PC-9 (cell line): Measurements from ENCODE around the gene FARSA. TPM values are rescaled to one million over a fixed set of nuclear protein-coding genes. Genes with fewer than 3 reads are reported as not detected.

ENCODE experiments used
- BruUV-seq: library from RNA; stranded (reverse); fragments of 400-500 nt; replicated peaks from 2 replicates; lab custom pipeline; 2021; lab: Mats Ljungman, UMichigan
- CTCF ChIA-PET: fragments of 300-600 bp; sonication (Branson Sonifier 250); formaldehyde crosslinking; loops from one replicate; lab custom pipeline; 2022; ENCODE audit warnings: antibody characterized with exemption; lab: Charles Lee
- POLR2A ChIA-PET: fragments of 300-600 bp; sonication (Branson Sonifier 250); formaldehyde crosslinking; loops from one replicate; lab custom pipeline; 2022; ENCODE audit warnings: antibody characterized with exemption; ENCODE audit not compliant: unreplicated experiment; lab: Charles Lee
- DNase-seq, 2 experiments: peaks; one replicate each; pipeline versions ENCODE4 v3.0.0 to v3.0.0-alpha.2; 2015 to 2022; ENCODE audit warnings: mixed read lengths in 1 of 2
- H2AFZ ChIP-seq: fragments of 200-600 bp; sonication (generic); 2 replicates; pipeline ENCODE4 v1.8.1; 2017; ENCODE audit warnings: antibody characterized with exemption
- H3F3A ChIP-seq: fragments of 200-600 bp; sonication (generic); 2 replicates; pipeline ENCODE4 v1.8.1; 2017; ENCODE audit warnings: antibody characterized with exemption, mild to moderate bottlenecking, low read depth; ENCODE audit not compliant: insufficient read depth
- H3K27ac ChIP-seq: fragments of 200-600 bp; sonication (generic); 2 replicates; pipeline ENCODE4 v1.6.1; 2016; ENCODE audit warnings: mixed run types
- H3K27me3 ChIP-seq: fragments of 200-600 bp; sonication (generic); 2 replicates; pipeline ENCODE4 v1.6.1; 2016; ENCODE audit warnings: low read depth, mixed run types; ENCODE audit not compliant: insufficient read depth
- H3K36me3 ChIP-seq: fragments of 200-600 bp; sonication (generic); 2 replicates; pipeline ENCODE4 v1.6.1; 2016; ENCODE audit warnings: low read depth, mixed run types
- H3K4me1 ChIP-seq: fragments of 200-600 bp; sonication (generic); replicated peaks from 2 replicates; pipeline ENCODE4 v1.6.1; 2016; ENCODE audit warnings: mixed run types; ENCODE audit not compliant: insufficient read depth
- H3K4me2 ChIP-seq: fragments of 200-600 bp; sonication (generic); 2 replicates; pipeline ENCODE4 v1.6.1; 2017; ENCODE audit warnings: mixed run types
- H3K4me3 ChIP-seq: fragments of 200-600 bp; sonication (generic); 2 replicates; pipeline ENCODE4 v1.6.1; 2016; ENCODE audit warnings: mixed run types
- H3K79me2 ChIP-seq: fragments of 200-600 bp; sonication (generic); 2 replicates; pipeline ENCODE4 v1.6.1; 2017; ENCODE audit warnings: low read depth, mixed run types
- H3K9me2 ChIP-seq: fragments of 200-600 bp; sonication (generic); 2 replicates; pipeline ENCODE4 v1.8.1; 2017; ENCODE audit warnings: mild to moderate bottlenecking; ENCODE audit not compliant: insufficient read depth
- H3K9me3 ChIP-seq: fragments of 200-600 bp; sonication (generic); 2 replicates; pipeline ENCODE4 v1.8.1; 2016; ENCODE audit warnings: low read depth; ENCODE audit not compliant: insufficient read depth
- H4K20me1 ChIP-seq: fragments of 200-600 bp; sonication (generic); 2 replicates; pipeline ENCODE4 v1.8.1; 2017; ENCODE audit not compliant: insufficient read depth
- EZH2 ChIP-seq: fragments of 200-600 bp; sonication (generic); IDR thresholded peaks from 2 replicates; pipeline ENCODE4 v1.8.0; 2017; ENCODE audit warnings: antibody characterized with exemption, low read depth
- intact Hi-C: fragments of 100-400 bp; cut with micrococcal nuclease; formaldehyde crosslinking; loops from one replicate; pipeline ENCODE4 v1.10.0; 2022; ENCODE audit not compliant: unreplicated experiment
- total RNA-seq: library from RNA; stranded (reverse); gene quantifications from 2 replicates; pipeline ENCODE4 v1.2.3, GENCODE V29; 2021
- TF ChIP-seq, protein P1 (sequence below): fragments of 200-600 bp; sonication (generic); conservative IDR thresholded peaks from 2 replicates; pipeline ENCODE4 v1.6.1; 2017; ENCODE audit warnings: mixed run types, antibody characterized with exemption, mild to moderate bottlenecking, moderate library complexity

FARSA gene
- total RNA-seq, 1 experiment from 2014 or later, result 53.7 TPM

DNA sequence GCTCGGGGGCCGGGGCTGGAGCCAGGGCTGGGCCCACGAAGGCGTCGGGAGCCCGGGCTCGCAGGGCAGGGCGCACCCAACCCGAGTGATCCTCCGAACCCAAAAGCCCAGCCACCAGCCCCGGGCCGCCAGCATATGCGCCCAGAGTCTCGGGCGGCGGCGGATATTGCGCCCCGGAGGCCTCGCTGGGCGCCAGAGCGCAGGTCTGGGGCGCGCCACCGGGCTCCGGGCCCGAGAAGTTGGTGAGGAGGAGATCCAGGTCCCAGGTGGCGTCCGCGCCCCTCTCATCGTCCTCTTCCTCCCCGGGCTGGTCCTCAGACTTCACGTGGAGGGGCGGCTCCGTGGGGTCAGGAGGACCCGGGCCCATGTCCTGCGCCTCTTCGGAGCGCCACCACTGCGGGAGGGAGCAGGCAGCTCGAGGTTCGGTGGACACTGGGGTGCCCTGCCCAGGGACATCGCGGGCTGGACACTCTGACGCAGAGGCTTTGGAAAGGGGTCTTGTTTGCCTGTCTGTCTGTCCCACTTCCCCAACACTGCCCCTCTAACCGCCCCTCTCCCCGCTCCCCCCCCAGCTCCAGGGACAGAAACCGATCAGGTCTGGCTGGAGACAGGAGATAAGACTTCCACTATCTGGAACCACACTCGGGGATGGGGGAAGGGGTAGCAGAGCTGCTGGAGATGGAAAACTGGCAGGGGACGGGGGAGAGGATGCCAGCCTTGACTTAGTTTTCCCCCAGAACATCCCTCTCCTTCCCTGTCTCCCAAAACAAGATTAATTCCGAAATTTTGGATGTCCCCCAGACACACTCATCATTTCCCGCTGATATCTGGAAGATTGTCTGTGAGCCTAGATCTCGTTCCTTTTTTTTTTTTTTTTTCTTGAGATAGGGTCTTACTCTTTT lies 47.5 kb downstream of the FARSA start:
- peak overlapping the region; percentile 84 for H2AFZ ChIP-seq
- H3K27ac ChIP-seq, result no peak overlapping the region

DNA sequence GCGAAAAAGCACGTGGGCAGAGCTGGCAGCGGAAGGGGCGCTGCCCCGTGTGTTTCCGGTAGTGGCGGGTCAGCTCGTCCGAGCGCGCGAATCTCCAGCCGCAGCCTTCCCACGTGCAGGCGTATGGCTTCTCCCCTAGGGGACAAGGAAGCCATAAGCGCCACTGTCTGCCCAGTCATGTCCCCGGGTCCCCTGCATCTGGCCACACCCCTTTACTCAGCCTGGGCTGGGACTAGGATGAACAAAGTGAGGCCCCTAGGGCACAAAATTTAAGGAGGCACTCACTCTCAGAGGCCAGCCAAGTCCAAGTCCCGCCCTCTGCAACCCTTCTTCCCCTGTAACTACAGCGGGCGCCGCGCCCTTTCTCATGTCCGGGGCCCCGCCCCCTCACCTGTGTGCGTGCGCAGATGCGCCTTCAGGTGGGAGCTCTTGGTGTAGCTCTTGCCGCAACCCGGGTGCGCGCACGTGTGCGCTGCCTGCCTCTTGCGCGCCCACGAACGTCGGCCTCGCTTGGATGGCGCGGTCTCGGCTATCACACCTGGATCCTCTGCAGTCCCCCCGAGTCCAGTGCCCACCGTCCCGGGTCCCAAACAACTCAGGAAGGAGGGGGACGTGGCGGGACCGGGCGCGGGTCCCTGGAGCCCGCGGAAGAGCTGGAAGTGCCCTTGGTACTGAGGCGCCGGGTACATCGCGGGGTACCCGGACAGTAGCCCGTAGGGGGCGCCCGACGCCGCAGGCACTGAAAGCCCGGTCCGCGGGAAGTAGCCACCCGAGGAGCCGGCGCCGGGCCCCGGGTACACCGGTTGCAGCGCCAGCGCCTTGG lies 48.4 kb downstream of the FARSA start:
- no peak for TF ChIP-seq EZH2
- TF ChIP-seq, protein P1, sequence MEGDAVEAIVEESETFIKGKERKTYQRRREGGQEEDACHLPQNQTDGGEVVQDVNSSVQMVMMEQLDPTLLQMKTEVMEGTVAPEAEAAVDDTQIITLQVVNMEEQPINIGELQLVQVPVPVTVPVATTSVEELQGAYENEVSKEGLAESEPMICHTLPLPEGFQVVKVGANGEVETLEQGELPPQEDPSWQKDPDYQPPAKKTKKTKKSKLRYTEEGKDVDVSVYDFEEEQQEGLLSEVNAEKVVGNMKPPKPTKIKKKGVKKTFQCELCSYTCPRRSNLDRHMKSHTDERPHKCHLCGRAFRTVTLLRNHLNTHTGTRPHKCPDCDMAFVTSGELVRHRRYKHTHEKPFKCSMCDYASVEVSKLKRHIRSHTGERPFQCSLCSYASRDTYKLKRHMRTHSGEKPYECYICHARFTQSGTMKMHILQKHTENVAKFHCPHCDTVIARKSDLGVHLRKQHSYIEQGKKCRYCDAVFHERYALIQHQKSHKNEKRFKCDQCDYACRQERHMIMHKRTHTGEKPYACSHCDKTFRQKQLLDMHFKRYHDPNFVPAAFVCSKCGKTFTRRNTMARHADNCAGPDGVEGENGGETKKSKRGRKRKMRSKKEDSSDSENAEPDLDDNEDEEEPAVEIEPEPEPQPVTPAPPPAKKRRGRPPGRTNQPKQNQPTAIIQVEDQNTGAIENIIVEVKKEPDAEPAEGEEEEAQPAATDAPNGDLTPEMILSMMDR, result peak; percentile 78
- Histone ChIP-seq H3K4me3 (peak overlapping the region; percentile 65), H4K20me1 (no peaks in the 10 kb centered on the region), H3K27me3 (no peaks in the 10 kb centered on the region), H2AFZ (peak overlapping the region; percentile 84), H3K4me2 (peak overlapping the region; percentile 84), H3K9me3 (peaks cover 11% of the 10 kb centered on the region; the same call in 1 of the 2 replicates), H3K79me2 (peaks cover 9% of the 10 kb centered on the region; the same call in 1 of the 2 replicates), H3K27ac (no peak overlapping the region), H3F3A (peaks cover 18% of the 10 kb centered on the region; the same call in 1 of the 2 replicates), H3K4me1 (peaks cover 12% of the 10 kb centered on the region), H3K9me2 (no peaks in the 10 kb centered on the region), H3K36me3 (no peaks in the 10 kb centered on the region)
- ChIA-PET POLR2A (interaction anchor here (0.6 to 1.0 kb wide), 8 partner anchors 49 to 745 kb away, joined by 3 to 5 read pairs (median 4); partner anchors contain the start of gene ZNF20), CTCF (interaction anchor here (0.5 to 1.0 kb wide), 7 partner anchors 19 to 224 kb away, joined by 3 to 6 read pairs (median 3); partner anchors contain the start of gene RAD23A)
- DNase-seq, result peak; percentile 94 to 97
- BruUV-seq, result no TSS peak
- intact Hi-C loops, result loop anchor here (2.0 kb wide), 1 partner anchor 80 kb away; no protein-coding TSS in a partner anchor

More for the DNA sequence above, 47.5 kb downstream of the FARSA start:
- intact Hi-C loops, result loop anchor here (2.0 kb wide), 1 partner anchor 79 kb away; no protein-coding TSS in a partner anchor
- peaks cover 15% of the 10 kb centered on the region; the same call in 1 of the 2 replicates for H3F3A ChIP-seq
- peak overlapping the region; percentile 84 for H3K4me2 ChIP-seq
- CTCF ChIA-PET, result interaction anchor here (0.5 to 1.0 kb wide), 3 partner anchors 18 to 223 kb away, joined by 3 to 6 read pairs (median 5); no protein-coding TSS in a partner anchor
- no TSS peak for BruUV-seq
- H3K79me2 ChIP-seq, result 0 out of 2 replicates have a peak, but pooled peaks cover under 1% of the 10 kb centered on the region
- H3K9me2 ChIP-seq, result no peaks in the 10 kb centered on the region
- POLR2A ChIA-PET, result interaction anchor here (0.6 to 1.0 kb wide), 6 partner anchors 48 to 246 kb away, joined by 4 to 6 read pairs (median 5); no protein-coding TSS in a partner anchor
- no peaks in the 10 kb centered on the region for H4K20me1 ChIP-seq
- no peaks in the 10 kb centered on the region for H3K36me3 ChIP-seq
- DNase-seq, result peak in 1 of 2 experiments; percentile 30
- H3K4me3 ChIP-seq, result peak overlapping the region; percentile 65
- no peaks in the 10 kb centered on the region for H3K27me3 ChIP-seq
- TF ChIP-seq EZH2, result no peak
- TF ChIP-seq, protein P1, result peak; percentile 22; the same call in 1 of the 2 replicates
- H3K4me1 ChIP-seq, result peaks cover 7% of the 10 kb centered on the region
- H3K9me3 ChIP-seq, result peaks cover 11% of the 10 kb centered on the region; the same call in 1 of the 2 replicates
